ENCODE measurements around the gene PLA2G2C.

DNA sequence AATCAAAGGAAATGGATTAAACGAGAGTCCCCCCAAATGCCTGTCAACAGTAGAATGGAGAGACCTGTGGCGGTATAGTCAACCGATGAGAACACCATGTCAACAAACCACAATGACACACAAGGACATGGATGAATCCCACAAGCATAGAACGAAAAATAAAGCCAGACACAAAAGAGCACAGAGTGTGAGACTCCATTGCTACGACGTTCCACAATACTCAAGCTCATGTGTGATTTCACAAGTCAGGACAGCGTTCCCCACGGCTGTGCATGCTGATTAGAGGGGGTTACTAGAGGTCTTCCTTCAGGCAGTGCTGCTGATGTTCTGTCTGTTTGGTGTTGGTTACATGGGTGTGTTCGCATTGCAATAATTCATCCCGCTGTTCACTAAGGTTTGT, 61.2 kb downstream of the PLA2G2C start:
- TF ChIP-seq ISL1 (CRISPR knock-in tag; IDR thresholded peaks at IDR 0.05), result no peak
- TF ChIP-seq CREB5 (CRISPR knock-in tag; IDR thresholded peaks at IDR 0.05; ENCODE audit: low read depth), result no peak
- TF ChIP-seq ZNF70 (CRISPR knock-in tag; IDR thresholded peaks at IDR 0.05), result no peak
